ENCODE data around the gene EPPIN.

EPPIN gene

GRCh38 chr20:45527294-45527693 is 19.9 kb downstream of the EPPIN start:
- H3K27me3 ChIP-seq (ENCODE audit: control insufficient read depth, insufficient read depth, low read length): no peaks in the 10 kb centered on the region
- H3K9ac ChIP-seq (ENCODE audit: low read depth, low read length): no peak overlapping the region
- no peaks in the 10 kb centered on the region for H3K9me3 ChIP-seq (ENCODE audit: control insufficient read depth, insufficient read depth, low read length)
- no peaks in the 10 kb centered on the region for H3K4me1 ChIP-seq (ENCODE audit: control insufficient read depth, insufficient read depth, low read length)
- H3K4me3 ChIP-seq (ENCODE audit: low read depth, low read length): no peak overlapping the region
- H3K36me3 ChIP-seq (ENCODE audit: control insufficient read depth, insufficient read depth, low read length): no peaks in the 10 kb centered on the region

- no peak overlapping the region for H3K9ac ChIP-seq (ENCODE audit: low read depth, low read length)
- H3K4me1 ChIP-seq (ENCODE audit: control insufficient read depth, insufficient read depth, low read length): no peaks in the 10 kb centered on the region
- no peaks in the 10 kb centered on the region for H3K9me3 ChIP-seq (ENCODE audit: control insufficient read depth, insufficient read depth, low read length)
- H3K36me3 ChIP-seq (ENCODE audit: control insufficient read depth, insufficient read depth, low read length): no peaks in the 10 kb centered on the region
- no peaks in the 10 kb centered on the region for H3K27me3 ChIP-seq (ENCODE audit: control insufficient read depth, insufficient read depth, low read length)
- H3K4me3 ChIP-seq (ENCODE audit: low read depth, low read length): no peak overlapping the region
Measured at GRCh38 chr20:45523821-45524220, 23.4 kb downstream of the EPPIN start.

- Histone ChIP-seq H3K9ac (ENCODE audit: low read depth, low read length) (no peak overlapping the region), H3K4me1 (ENCODE audit: control insufficient read depth, insufficient read depth, low read length) (peaks cover 2% of the 10 kb centered on the region), H3K27me3 (ENCODE audit: control insufficient read depth, insufficient read depth, low read length) (no peaks in the 10 kb centered on the region), H3K4me3 (ENCODE audit: low read depth, low read length) (no peak overlapping the region), H3K36me3 (ENCODE audit: control insufficient read depth, insufficient read depth, low read length) (no peaks in the 10 kb centered on the region), H3K9me3 (ENCODE audit: control insufficient read depth, insufficient read depth, low read length) (no peaks in the 10 kb centered on the region)
Measured at GRCh38 chr20:45518282-45518681, 28.9 kb downstream of the EPPIN start.

GRCh38 chr20:45515147-45515913 is 31.9 kb downstream of the EPPIN start, which contains the start of gene SPINT3:
SPINT3 (minus strand) TSS chr20:45515622; CDS start chr20:45515608, 14 bp downstream.
- Histone ChIP-seq H3K27me3 (ENCODE audit: control insufficient read depth, insufficient read depth, low read length) (no peaks in the 10 kb centered on the region), H3K9me3 (ENCODE audit: control insufficient read depth, insufficient read depth, low read length) (no peaks in the 10 kb centered on the region), H3K4me3 (ENCODE audit: low read depth, low read length) (no peak within 1 kb of the TSS), H3K36me3 (ENCODE audit: control insufficient read depth, insufficient read depth, low read length) (no peaks in the 10 kb centered on the region), H3K9ac (ENCODE audit: low read depth, low read length) (no peak within 1 kb of the TSS), H3K4me1 (ENCODE audit: control insufficient read depth, insufficient read depth, low read length) (peaks cover 2% of the 10 kb centered on the region)

GRCh38 chr20:45510242-45510862 is 36.8 kb downstream of the EPPIN start:
- Histone ChIP-seq H3K9ac (ENCODE audit: low read depth, low read length) (no peak overlapping the region), H3K27me3 (ENCODE audit: control insufficient read depth, insufficient read depth, low read length) (no peaks in the 10 kb centered on the region), H3K9me3 (ENCODE audit: control insufficient read depth, insufficient read depth, low read length) (no peaks in the 10 kb centered on the region), H3K4me1 (ENCODE audit: control insufficient read depth, insufficient read depth, low read length) (no peaks in the 10 kb centered on the region), H3K4me3 (ENCODE audit: low read depth, low read length) (no peak overlapping the region), H3K36me3 (ENCODE audit: control insufficient read depth, insufficient read depth, low read length) (no peaks in the 10 kb centered on the region)

GRCh38 chr20:45509091-45509490 is 38.1 kb downstream of the EPPIN start:
- Histone ChIP-seq H3K9me3 (ENCODE audit: control insufficient read depth, insufficient read depth, low read length) (no peaks in the 10 kb centered on the region), H3K27me3 (ENCODE audit: control insufficient read depth, insufficient read depth, low read length) (no peaks in the 10 kb centered on the region), H3K4me1 (ENCODE audit: control insufficient read depth, insufficient read depth, low read length) (no peaks in the 10 kb centered on the region), H3K9ac (ENCODE audit: low read depth, low read length) (no peak overlapping the region), H3K36me3 (ENCODE audit: control insufficient read depth, insufficient read depth, low read length) (no peaks in the 10 kb centered on the region), H3K4me3 (ENCODE audit: low read depth, low read length) (no peak overlapping the region)

GRCh38 chr20:45508068-45508886 is 38.9 kb downstream of the EPPIN start:
- Histone ChIP-seq H3K4me3 (ENCODE audit: low read depth, low read length) (no peak overlapping the region), H3K9ac (ENCODE audit: low read depth, low read length) (no peak overlapping the region), H3K27me3 (ENCODE audit: control insufficient read depth, insufficient read depth, low read length) (no peaks in the 10 kb centered on the region)

GRCh38 chr20:45507011-45507820 is 40.0 kb downstream of the EPPIN start:
- H3K27me3 ChIP-seq (ENCODE audit: control insufficient read depth, insufficient read depth, low read length): no peaks in the 10 kb centered on the region

More at GRCh38 chr20:45508068-45508886, 38.9 kb downstream of the EPPIN start:
- Histone ChIP-seq H3K4me1 (ENCODE audit: control insufficient read depth, insufficient read depth, low read length) (no peaks in the 10 kb centered on the region), H3K9me3 (ENCODE audit: control insufficient read depth, insufficient read depth, low read length) (no peaks in the 10 kb centered on the region), H3K36me3 (ENCODE audit: control insufficient read depth, insufficient read depth, low read length) (no peaks in the 10 kb centered on the region)

GRCh38 chr20:45506398-45506797 is 40.8 kb downstream of the EPPIN start:
- Histone ChIP-seq H3K36me3 (ENCODE audit: control insufficient read depth, insufficient read depth, low read length) (no peaks in the 10 kb centered on the region), H3K27me3 (ENCODE audit: control insufficient read depth, insufficient read depth, low read length) (no peaks in the 10 kb centered on the region), H3K9me3 (ENCODE audit: control insufficient read depth, insufficient read depth, low read length) (no peaks in the 10 kb centered on the region), H3K4me3 (ENCODE audit: low read depth, low read length) (no peak overlapping the region), H3K4me1 (ENCODE audit: control insufficient read depth, insufficient read depth, low read length) (no peaks in the 10 kb centered on the region), H3K9ac (ENCODE audit: low read depth, low read length) (no peak overlapping the region)

More at GRCh38 chr20:45507011-45507820, 40.0 kb downstream of the EPPIN start:
- no peak overlapping the region for H3K4me3 ChIP-seq (ENCODE audit: low read depth, low read length)
- H3K36me3 ChIP-seq (ENCODE audit: control insufficient read depth, insufficient read depth, low read length): no peaks in the 10 kb centered on the region
- no peaks in the 10 kb centered on the region for H3K9me3 ChIP-seq (ENCODE audit: control insufficient read depth, insufficient read depth, low read length)
- H3K4me1 ChIP-seq (ENCODE audit: control insufficient read depth, insufficient read depth, low read length): no peaks in the 10 kb centered on the region
- no peak overlapping the region for H3K9ac ChIP-seq (ENCODE audit: low read depth, low read length)

- no peaks in the 10 kb centered on the region for H3K4me1 ChIP-seq (ENCODE audit: control insufficient read depth, insufficient read depth, low read length)
- H3K4me3 ChIP-seq (ENCODE audit: low read depth, low read length): no peak overlapping the region
- no peaks in the 10 kb centered on the region for H3K27me3 ChIP-seq (ENCODE audit: control insufficient read depth, insufficient read depth, low read length)
- H3K9ac ChIP-seq (ENCODE audit: low read depth, low read length): no peak overlapping the region
- H3K9me3 ChIP-seq (ENCODE audit: control insufficient read depth, insufficient read depth, low read length): no peaks in the 10 kb centered on the region
- H3K36me3 ChIP-seq (ENCODE audit: control insufficient read depth, insufficient read depth, low read length): no peaks in the 10 kb centered on the region
Measured at GRCh38 chr20:45503403-45503802, 43.8 kb downstream of the EPPIN start.

- H3K27me3 ChIP-seq (ENCODE audit: control insufficient read depth, insufficient read depth, low read length): no peaks in the 10 kb centered on the region
Measured at GRCh38 chr20:45502561-45502960, 44.6 kb downstream of the EPPIN start.

More at GRCh38 chr20:45502561-45502960, 44.6 kb downstream of the EPPIN start:
- no peak overlapping the region for H3K9ac ChIP-seq (ENCODE audit: low read depth, low read length)
- no peak overlapping the region for H3K4me3 ChIP-seq (ENCODE audit: low read depth, low read length)
- H3K4me1 ChIP-seq (ENCODE audit: control insufficient read depth, insufficient read depth, low read length): no peaks in the 10 kb centered on the region
- no peaks in the 10 kb centered on the region for H3K36me3 ChIP-seq (ENCODE audit: control insufficient read depth, insufficient read depth, low read length)
- no peaks in the 10 kb centered on the region for H3K9me3 ChIP-seq (ENCODE audit: control insufficient read depth, insufficient read depth, low read length)
